BLaER1 (cell line): Measurements from ENCODE around the gene THY1.
"Not testable (repeated sequence)": the region's sequence is repeated elsewhere in the genome, so short reads cannot be mapped to it uniquely, and the experiment has no call there.

ENCODE experiments used
- H3K27ac ChIP-seq: shearing (Covaris generic); formaldehyde crosslinking; 2 replicates; pipeline ENCODE4 v1.8.1; 2022
- H3K27me3 ChIP-seq: shearing (Covaris generic); formaldehyde crosslinking; 2 replicates; pipeline ENCODE4 v1.8.1; 2022
- H3K36me3 ChIP-seq: shearing (Covaris generic); formaldehyde crosslinking; 2 replicates; pipeline ENCODE4 v1.8.1; 2022
- H3K4me1 ChIP-seq: shearing (Covaris generic); formaldehyde crosslinking; 2 replicates; pipeline ENCODE4 v1.8.1; 2022
- H3K4me2 ChIP-seq: shearing (Covaris generic); formaldehyde crosslinking; 2 replicates; pipeline ENCODE4 v1.8.1; 2022
- H3K4me3 ChIP-seq: shearing (Covaris generic); formaldehyde crosslinking; 2 replicates; pipeline ENCODE4 v1.8.1; 2022
- H3K9ac ChIP-seq: shearing (Covaris generic); formaldehyde crosslinking; 2 replicates; pipeline ENCODE4 v1.8.1; 2022
- H3K9me3 ChIP-seq: shearing (Covaris generic); formaldehyde crosslinking; 2 replicates; pipeline ENCODE4 v1.8.1; 2022
- H4K20me1 ChIP-seq: shearing (Covaris generic); formaldehyde crosslinking; 2 replicates; pipeline ENCODE4 v1.8.1; 2022
- Cebpa-rat ChIP-seq: shearing (Covaris generic); IDR thresholded peaks from 2 replicates; pipeline ENCODE4 v1.8.1; 2022

THY1 gene

GRCh38 chr11:119396835-119397234, 26.1 kb downstream of the THY1 start:
- Histone ChIP-seq H3K4me3 (no peak overlapping the region), H3K9me3 (peaks cover 20% of the 10 kb centered on the region), H3K4me2 (no peak overlapping the region), H4K20me1 (no peaks in the 10 kb centered on the region), H3K27me3 (no peaks in the 10 kb centered on the region), H3K4me1 (no peaks in the 10 kb centered on the region), H3K9ac (no peak overlapping the region), H3K27ac (no peak overlapping the region), H3K36me3 (no peaks in the 10 kb centered on the region; the same call in 1 of the 2 replicates)
- TF ChIP-seq Cebpa-rat, result no peak

- no peak overlapping the region for H3K4me3 ChIP-seq
- no peaks in the 10 kb centered on the region for H3K36me3 ChIP-seq
- TF ChIP-seq Cebpa-rat, result no peak
- no peaks in the 10 kb centered on the region for H3K4me1 ChIP-seq
- no peak overlapping the region for H3K4me2 ChIP-seq
- H3K9me3 ChIP-seq, result no peaks in the 10 kb centered on the region
- H3K9ac ChIP-seq, result no peak overlapping the region
- H3K27me3 ChIP-seq, result no peaks in the 10 kb centered on the region
- H3K27ac ChIP-seq, result no peak overlapping the region
- H4K20me1 ChIP-seq, result no peaks in the 10 kb centered on the region
These were observed 31.7 kb downstream of the THY1 start for GRCh38 chr11:119391275-119391674.

- H3K4me1 ChIP-seq, result no peaks in the 10 kb centered on the region
- no peaks in the 10 kb centered on the region for H3K27me3 ChIP-seq
- TF ChIP-seq Cebpa-rat, result no peak
- H3K4me3 ChIP-seq, result no peak overlapping the region
- no peaks in the 10 kb centered on the region for H4K20me1 ChIP-seq
- no peak overlapping the region for H3K9ac ChIP-seq
- no peaks in the 10 kb centered on the region for H3K9me3 ChIP-seq
- H3K27ac ChIP-seq, result no peak overlapping the region
- H3K36me3 ChIP-seq, result no peaks in the 10 kb centered on the region
- H3K4me2 ChIP-seq, result no peak overlapping the region
These were observed 33.2 kb downstream of the THY1 start for GRCh38 chr11:119389611-119390254.

GRCh38 chr11:119388103-119388502, 34.9 kb downstream of the THY1 start:
- Histone ChIP-seq H3K36me3 (no peaks in the 10 kb centered on the region), H4K20me1 (no peaks in the 10 kb centered on the region), H3K27ac (no peak overlapping the region), H3K4me3 (no peak overlapping the region), H3K9me3 (no peaks in the 10 kb centered on the region), H3K9ac (no peak overlapping the region), H3K27me3 (no peaks in the 10 kb centered on the region), H3K4me2 (no peak overlapping the region), H3K4me1 (no peaks in the 10 kb centered on the region)
- TF ChIP-seq Cebpa-rat, result no peak

GRCh38 chr11:119384332-119384731, 38.6 kb downstream of the THY1 start:
- Histone ChIP-seq H3K9ac (no peak overlapping the region), H3K27ac (no peak overlapping the region), H4K20me1 (no peaks in the 10 kb centered on the region), H3K4me2 (no peak overlapping the region), H3K4me3 (no peak overlapping the region), H3K9me3 (no peaks in the 10 kb centered on the region), H3K36me3 (no peaks in the 10 kb centered on the region), H3K4me1 (peaks cover 20% of the 10 kb centered on the region), H3K27me3 (no peaks in the 10 kb centered on the region)
- no peak for TF ChIP-seq Cebpa-rat

- H3K9me3 ChIP-seq, H3K4me3 ChIP-seq, H4K20me1 ChIP-seq, H3K9ac ChIP-seq, H3K27me3 ChIP-seq, H3K36me3 ChIP-seq, H3K27ac ChIP-seq: not testable (repeated sequence)
- peaks cover 25% of the 10 kb centered on the region for H3K4me1 ChIP-seq
- peak overlapping the region; percentile 93 for H3K4me2 ChIP-seq
These were observed 40.5 kb downstream of the THY1 start for GRCh38 chr11:119382513-119382912.

GRCh38 chr11:119382101-119382500, 40.9 kb downstream of the THY1 start:
- peak overlapping the region; percentile 73 for H3K9ac ChIP-seq

GRCh38 chr11:119381181-119381988, 41.6 kb downstream of the THY1 start, which contains the start of gene USP2:
TSS of gene USP2 (minus strand) at chr11:119381690. CDS start at chr11:119373480, 8,210 bp downstream.
- H3K27ac ChIP-seq, result no peak within 1 kb of the TSS

More at GRCh38 chr11:119382101-119382500, 40.9 kb downstream of the THY1 start:
- Histone ChIP-seq H3K9me3 (no peaks in the 10 kb centered on the region), H3K4me1 (peaks cover 30% of the 10 kb centered on the region), H3K27me3 (no peaks in the 10 kb centered on the region), H3K4me2 (peak overlapping the region; percentile 93), H3K4me3 (peak overlapping the region; percentile 70), H3K27ac (no peak overlapping the region), H4K20me1 (no peaks in the 10 kb centered on the region), H3K36me3 (no peaks in the 10 kb centered on the region)
- TF ChIP-seq Cebpa-rat, result no peak

GRCh38 chr11:119380827-119381180, 42.2 kb downstream of the THY1 start:
- Histone ChIP-seq H3K4me2 (peak overlapping the region; percentile 93), H3K27me3 (no peaks in the 10 kb centered on the region)

More at GRCh38 chr11:119381181-119381988, 41.6 kb downstream of the THY1 start, which contains the start of gene USP2:
- H3K4me2 ChIP-seq, result peak within 1 kb of the TSS; percentile 93
- no peak for TF ChIP-seq Cebpa-rat
- peak within 1 kb of the TSS; percentile 70 for H3K4me3 ChIP-seq
- H4K20me1 ChIP-seq, result no peaks in the 10 kb centered on the region
- no peaks in the 10 kb centered on the region for H3K36me3 ChIP-seq
- no peaks in the 10 kb centered on the region for H3K9me3 ChIP-seq
- H3K4me1 ChIP-seq, result peaks cover 37% of the 10 kb centered on the region
- peak within 1 kb of the TSS; percentile 73 for H3K9ac ChIP-seq
- no peaks in the 10 kb centered on the region for H3K27me3 ChIP-seq

More at GRCh38 chr11:119380827-119381180, 42.2 kb downstream of the THY1 start:
- Histone ChIP-seq H3K4me3 (peak overlapping the region; percentile 70), H3K4me1 (peaks cover 43% of the 10 kb centered on the region), H3K9me3 (no peaks in the 10 kb centered on the region), H3K36me3 (no peaks in the 10 kb centered on the region), H3K9ac (peak overlapping the region; percentile 73), H4K20me1 (no peaks in the 10 kb centered on the region), H3K27ac (no peak overlapping the region)
- no peak for TF ChIP-seq Cebpa-rat
